Neural crest cell (in vitro differentiated cells): ENCODE results near the gene NMRAL1. TPM values are rescaled to one million over a fixed set of nuclear protein-coding genes. Genes with fewer than 3 reads are reported as not detected.

ENCODE experiments used
- DNase-seq: peaks from one replicate; pipeline ENCODE4 v3.0.0; 2021; ENCODE audit warnings: low read depth, mixed read lengths, low spot score
- H3K27ac Mint-ChIP-seq: one replicate; pipeline ENCODE4 v1.8.0; 2021; ENCODE audit warnings: mild to moderate bottlenecking, mixed read lengths; ENCODE audit not compliant: unreplicated experiment
- H3K27me3 Mint-ChIP-seq: 2 replicates; pipeline ENCODE4 v1.8.0; 2021; ENCODE audit warnings: low read depth, mild to moderate bottlenecking, mixed read lengths
- H3K36me3 Mint-ChIP-seq: 2 replicates; pipeline ENCODE4 v1.8.0; 2021; ENCODE audit warnings: low read depth, mild to moderate bottlenecking, mixed read lengths
- H3K4me1 Mint-ChIP-seq: 2 replicates; pipeline ENCODE4 v1.8.0; 2021; ENCODE audit warnings: mixed read lengths
- H3K4me3 Mint-ChIP-seq: one replicate; pipeline ENCODE4 v1.8.0; 2021; ENCODE audit warnings: mild to moderate bottlenecking, mixed read lengths
- H3K9me3 Mint-ChIP-seq: 2 replicates; pipeline ENCODE4 v1.8.0; 2021; ENCODE audit warnings: mixed read lengths
- CTCF ChIP-seq: fragments of 200-600 bp; sonication (generic); conservative IDR thresholded peaks from 2 replicates; pipeline ENCODE4 v1.5.0; 2021; ENCODE audit warnings: antibody characterized with exemption, mild to moderate bottlenecking
- total RNA-seq: library from RNA; stranded (reverse); gene quantifications from 2 replicates; pipeline ENCODE4 v1.2.1, GENCODE V29; 2021

The NMRAL1 gene
- total RNA-seq, 1 donor from 2014 or later = 45.0 TPM

- no peak for TF ChIP-seq CTCF
- no peaks in the 10 kb centered on the region for H3K9me3 Mint-ChIP-seq
- no peaks in the 10 kb centered on the region for H3K4me1 Mint-ChIP-seq
- H3K36me3 Mint-ChIP-seq = peaks cover 5% of the 10 kb centered on the region
- DNase-seq = no peak
- H3K4me3 Mint-ChIP-seq = no peak overlapping the region
- no peaks in the 10 kb centered on the region for H3K27me3 Mint-ChIP-seq
- H3K27ac Mint-ChIP-seq = no peak overlapping the region
Observed at GRCh38 chr16:4443271-4443670, 31.2 kb downstream of the NMRAL1 start.

GRCh38 chr16:4442371-4442770, 32.1 kb downstream of the NMRAL1 start:
- H3K4me3 Mint-ChIP-seq = no peak overlapping the region
- H3K27me3 Mint-ChIP-seq = no peaks in the 10 kb centered on the region
- peaks cover 5% of the 10 kb centered on the region for H3K36me3 Mint-ChIP-seq
- no peaks in the 10 kb centered on the region for H3K4me1 Mint-ChIP-seq
- TF ChIP-seq CTCF = no peak
- H3K9me3 Mint-ChIP-seq = no peaks in the 10 kb centered on the region
- DNase-seq = no peak
- H3K27ac Mint-ChIP-seq = no peak overlapping the region

- H3K36me3 Mint-ChIP-seq = peaks cover 7% of the 10 kb centered on the region
- H3K4me1 Mint-ChIP-seq = no peaks in the 10 kb centered on the region
Observed at GRCh38 chr16:4437366-4437765, 37.1 kb downstream of the NMRAL1 start.

GRCh38 chr16:4435337-4436067, 38.9 kb downstream of the NMRAL1 start:
- no peak for TF ChIP-seq CTCF
- H3K4me3 Mint-ChIP-seq = no peak overlapping the region
- H3K27ac Mint-ChIP-seq = no peak overlapping the region
- no peaks in the 10 kb centered on the region for H3K9me3 Mint-ChIP-seq
- H3K27me3 Mint-ChIP-seq = no peaks in the 10 kb centered on the region
- no peak for DNase-seq
- peaks cover 6% of the 10 kb centered on the region for H3K36me3 Mint-ChIP-seq
- H3K4me1 Mint-ChIP-seq = no peaks in the 10 kb centered on the region

More at GRCh38 chr16:4437366-4437765, 37.1 kb downstream of the NMRAL1 start:
- Mint-ChIP-seq H3K27me3 (no peaks in the 10 kb centered on the region), H3K4me3 (no peak overlapping the region), H3K27ac (no peak overlapping the region), H3K9me3 (no peaks in the 10 kb centered on the region)
- no peak for DNase-seq
- TF ChIP-seq CTCF = no peak

- no peaks in the 10 kb centered on the region for H3K9me3 Mint-ChIP-seq
- H3K27me3 Mint-ChIP-seq = no peaks in the 10 kb centered on the region
Observed at GRCh38 chr16:4433914-4434787, 40.3 kb downstream of the NMRAL1 start.

More at GRCh38 chr16:4433914-4434787, 40.3 kb downstream of the NMRAL1 start:
- no peak for TF ChIP-seq CTCF
- no peak for DNase-seq
- Mint-ChIP-seq H3K36me3 (peaks cover 6% of the 10 kb centered on the region), H3K4me1 (no peaks in the 10 kb centered on the region), H3K27ac (peak overlapping the region; percentile 63), H3K4me3 (no peak overlapping the region)
